GM12891 (cell line): Measurements from ENCODE around the gene APOL4.

Experiments used
- POLR2A ChIP-seq: IDR thresholded peaks from 2 replicates; pipeline ENCODE4 v1.6.1; 2011; ENCODE audit warnings: low read depth, low read length, control low read depth
- POLR2AphosphoS5 ChIP-seq: IDR thresholded peaks from 2 replicates; pipeline ENCODE4 v1.6.1; 2011; ENCODE audit warnings: low read depth, low read length, control low read depth
- POU2F2 ChIP-seq: IDR thresholded peaks from 2 replicates; pipeline ENCODE4 v1.6.1; 2011; ENCODE audit warnings: low read depth, mild to moderate bottlenecking, control low read depth, low read length, moderate library complexity
- TAF1 ChIP-seq: IDR thresholded peaks from 2 replicates; pipeline ENCODE4 v1.6.1; 2011; ENCODE audit warnings: low read depth, low read length, control low read depth

- TF ChIP-seq POLR2A: no peak
- no peak for TF ChIP-seq POLR2AphosphoS5
- no peak for TF ChIP-seq TAF1
- TF ChIP-seq POU2F2: no peak
Observed at GRCh38 chr22:36221799-36222751, 20.5 kb upstream of the APOL4 start.
